GM12878 (cell line): ENCODE data around the gene CLASRP. TPM values are rescaled to one million over a fixed set of nuclear protein-coding genes. Genes with fewer than 3 reads are reported as not detected.

Source experiments
- CHD2 ChIP-seq: IDR thresholded peaks from 2 replicates; pipeline ENCODE4 v1.6.1; 2011; ENCODE audit warnings: low read depth, low read length, improper control_type of control experiment, borderline replicate concordance
- GABPA ChIP-seq: IDR thresholded peaks from 2 replicates; pipeline ENCODE4 v1.6.1; 2014; ENCODE audit warnings: antibody characterized with exemption, low read depth, mild to moderate bottlenecking, inconsistent platforms
- MXI1 ChIP-seq: fragments of 150-350 bp; IDR thresholded peaks from 2 replicates; pipeline ENCODE4 v1.6.1; 2011; ENCODE audit warnings: low read depth, mild to moderate bottlenecking, inconsistent platforms, low read length, improper control_type of control experiment
- POLR2A ChIP-seq: IDR thresholded peaks from 2 replicates; pipeline ENCODE4 v1.6.1; 2011; ENCODE audit warnings: low read depth, mild to moderate bottlenecking, low read length
- POU2F2 ChIP-seq: IDR thresholded peaks from 3 replicates; pipeline ENCODE4 v1.6.1; 2011; ENCODE audit warnings: low read depth, mild to moderate bottlenecking, low read length, borderline replicate concordance
- RB1 ChIP-seq: fragments of 450-650 bp; formaldehyde crosslinking; IDR thresholded peaks from 2 replicates; pipeline ENCODE4 v1.6.1; 2017; ENCODE audit warnings: mild to moderate bottlenecking, borderline replicate concordance
- SMAD1 ChIP-seq: fragments of 450-650 bp; IDR thresholded peaks from 2 replicates; pipeline ENCODE4 v1.6.1; 2018; ENCODE audit warnings: mild to moderate bottlenecking, low read depth; ENCODE audit not compliant: partially characterized antibody
- SMAD5 ChIP-seq: IDR thresholded peaks from 2 replicates; pipeline ENCODE4 v1.6.1; 2016; ENCODE audit warnings: antibody characterized with exemption, low read depth
- SPI1 ChIP-seq: IDR thresholded peaks from 2 replicates; pipeline ENCODE4 v1.6.1; 2011; ENCODE audit warnings: low read depth, mild to moderate bottlenecking, low read length, moderate library complexity, borderline replicate concordance; ENCODE audit not compliant: insufficient read depth
- SUPT20H ChIP-seq: IDR thresholded peaks from 2 replicates; pipeline ENCODE4 v1.6.1; 2011; ENCODE audit warnings: low read depth, mild to moderate bottlenecking, low read length, moderate library complexity, borderline replicate concordance; ENCODE audit not compliant: control insufficient read depth
- YY1 ChIP-seq: IDR thresholded peaks from 2 replicates; pipeline ENCODE4 v1.6.1; 2011; ENCODE audit warnings: low read depth, mild to moderate bottlenecking, low read length
- polyA plus RNA-seq, 11 experiments: library from polyadenylated mRNA; depleted of rRNA in 4 of 11; unstranded in 6 of 11; stranded (reverse) in 5 of 11; fragments of >200 nt; fragmentation: Nextera tagmentation in 4 of 11; fragmentation: Illumina TruSeq in 1 of 11; extraction: Ambion mirVana in 4 of 11; extraction: Trizol in 1 of 11; gene quantifications; 1 replicate in 1 of 11; 2 replicates in 10 of 11; pipeline versions ENCODE4 v1.2.1 to v1.2.3, GENCODE V29; 2011 to 2016; ENCODE audit warnings: inconsistent platforms in 2 of 11, missing spikeins in 2 of 11, low read depth in 1 of 11
- total RNA-seq, 4 experiments: library from RNA; depleted of rRNA in 3 of 4; stranded (reverse); fragments of >200 nt in 3 of 4; fragmentation: Illumina TruSeq in 1 of 4; extraction: Trizol in 1 of 4; gene quantifications; 2 replicates each; pipeline versions ENCODE4 v1.2.1 to v1.2.3, GENCODE V29; 2013 to 2021
- TF ChIP-seq, protein P1 (sequence below): fragments of 150-350 bp; IDR thresholded peaks from 2 replicates; pipeline ENCODE4 v1.6.1; 2016; ENCODE audit warnings: low read depth, low read length
- TF ChIP-seq, protein P2 (sequence below): fragments of 450-650 bp; IDR thresholded peaks from 2 replicates; pipeline ENCODE4 v1.6.1; 2017; ENCODE audit warnings: borderline replicate concordance
- TF ChIP-seq, protein P3 (sequence below): fragments of 450-650 bp; conservative IDR thresholded peaks from 2 replicates; pipeline ENCODE4 v1.6.1; 2017; ENCODE audit warnings: mild to moderate bottlenecking, moderate library complexity
- TF ChIP-seq, protein P4 (sequence below): IDR thresholded peaks from 2 replicates; pipeline ENCODE4 v1.6.1; 2011; ENCODE audit warnings: low read depth, mild to moderate bottlenecking, low read length, moderate library complexity, borderline replicate concordance; ENCODE audit errors: extremely low read depth
- TF ChIP-seq, protein P5 (sequence below): IDR thresholded peaks from 2 replicates; pipeline ENCODE4 v1.6.1; 2012; ENCODE audit warnings: low read depth, low read length, improper control_type of control experiment
- TF ChIP-seq, protein P6 (sequence below): IDR thresholded peaks from 2 replicates; pipeline ENCODE4 v1.6.1; 2011; ENCODE audit warnings: low read depth, low read length, improper control_type of control experiment, borderline replicate concordance
- TF ChIP-seq, protein P7 (sequence below): IDR thresholded peaks from 2 replicates; pipeline ENCODE4 v1.6.1; 2011; ENCODE audit warnings: mild to moderate bottlenecking, low read depth, low read length, moderate library complexity; ENCODE audit not compliant: insufficient replicate concordance

CLASRP gene
- total and polyA plus RNA-seq, 10 of the 15 experiments (the other 5 are each of a cell fraction or from before 2014, with no cell fraction given) = 0.68 to 75.8 (median 30.2) TPM

DNA sequence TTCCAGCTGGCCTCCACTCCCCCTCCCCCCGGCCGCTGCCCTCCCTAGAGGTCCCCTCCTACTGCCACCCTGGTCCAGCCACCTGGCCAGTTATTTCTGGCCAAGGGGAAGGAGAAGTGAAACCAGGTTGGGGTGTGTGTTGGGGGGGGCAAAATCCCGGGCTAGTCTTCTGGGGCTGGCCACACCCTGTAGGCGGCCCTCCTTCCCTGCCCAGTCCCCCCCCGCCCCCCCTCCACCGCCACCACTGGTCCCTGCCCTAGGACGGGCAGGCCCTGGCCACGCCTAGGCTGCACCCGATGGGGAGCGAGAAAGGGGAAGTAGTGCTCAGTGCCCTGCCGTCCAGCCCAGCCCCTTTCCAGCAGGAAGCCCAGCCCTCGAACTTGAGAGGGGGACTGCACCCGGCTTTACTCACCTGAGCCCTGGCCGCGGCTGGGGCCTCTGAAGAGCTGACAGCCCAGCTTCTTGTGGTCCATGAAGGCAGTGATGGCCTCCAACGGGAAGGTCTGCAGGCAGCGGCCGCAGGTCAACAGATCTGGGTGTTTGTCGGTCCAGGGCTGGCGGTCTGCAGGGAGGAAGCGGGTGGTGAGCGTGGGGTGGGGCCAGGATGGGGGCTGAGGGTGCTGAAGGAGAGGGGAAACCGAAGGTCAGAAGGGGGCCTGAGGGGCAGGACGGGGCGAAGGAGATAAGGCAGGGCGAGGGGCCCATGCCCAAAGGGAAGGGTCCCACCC is 36.6 kb downstream of the CLASRP start (continued):
- TF ChIP-seq, protein P1, sequence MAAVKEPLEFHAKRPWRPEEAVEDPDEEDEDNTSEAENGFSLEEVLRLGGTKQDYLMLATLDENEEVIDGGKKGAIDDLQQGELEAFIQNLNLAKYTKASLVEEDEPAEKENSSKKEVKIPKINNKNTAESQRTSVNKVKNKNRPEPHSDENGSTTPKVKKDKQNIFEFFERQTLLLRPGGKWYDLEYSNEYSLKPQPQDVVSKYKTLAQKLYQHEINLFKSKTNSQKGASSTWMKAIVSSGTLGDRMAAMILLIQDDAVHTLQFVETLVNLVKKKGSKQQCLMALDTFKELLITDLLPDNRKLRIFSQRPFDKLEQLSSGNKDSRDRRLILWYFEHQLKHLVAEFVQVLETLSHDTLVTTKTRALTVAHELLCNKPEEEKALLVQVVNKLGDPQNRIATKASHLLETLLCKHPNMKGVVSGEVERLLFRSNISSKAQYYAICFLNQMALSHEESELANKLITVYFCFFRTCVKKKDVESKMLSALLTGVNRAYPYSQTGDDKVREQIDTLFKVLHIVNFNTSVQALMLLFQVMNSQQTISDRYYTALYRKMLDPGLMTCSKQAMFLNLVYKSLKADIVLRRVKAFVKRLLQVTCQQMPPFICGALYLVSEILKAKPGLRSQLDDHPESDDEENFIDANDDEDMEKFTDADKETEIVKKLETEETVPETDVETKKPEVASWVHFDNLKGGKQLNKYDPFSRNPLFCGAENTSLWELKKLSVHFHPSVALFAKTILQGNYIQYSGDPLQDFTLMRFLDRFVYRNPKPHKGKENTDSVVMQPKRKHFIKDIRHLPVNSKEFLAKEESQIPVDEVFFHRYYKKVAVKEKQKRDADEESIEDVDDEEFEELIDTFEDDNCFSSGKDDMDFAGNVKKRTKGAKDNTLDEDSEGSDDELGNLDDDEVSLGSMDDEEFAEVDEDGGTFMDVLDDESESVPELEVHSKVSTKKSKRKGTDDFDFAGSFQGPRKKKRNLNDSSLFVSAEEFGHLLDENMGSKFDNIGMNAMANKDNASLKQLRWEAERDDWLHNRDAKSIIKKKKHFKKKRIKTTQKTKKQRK = no peak
- peak; percentile 31; the same call in 1 of the 2 replicates for TF ChIP-seq SMAD5
- peak; percentile 61 for TF ChIP-seq MXI1
- peak; percentile 44; the same call in 1 of the 2 replicates for TF ChIP-seq YY1
- TF ChIP-seq SPI1 = peak; percentile 96
- TF ChIP-seq SUPT20H = no peak
- TF ChIP-seq POU2F2 = 0 out of 3 replicates have a peak, but pooled peaks have one; percentile 24
- TF ChIP-seq GABPA = no peak
- peak; percentile 65 for TF ChIP-seq POLR2A
- TF ChIP-seq, protein P2, sequence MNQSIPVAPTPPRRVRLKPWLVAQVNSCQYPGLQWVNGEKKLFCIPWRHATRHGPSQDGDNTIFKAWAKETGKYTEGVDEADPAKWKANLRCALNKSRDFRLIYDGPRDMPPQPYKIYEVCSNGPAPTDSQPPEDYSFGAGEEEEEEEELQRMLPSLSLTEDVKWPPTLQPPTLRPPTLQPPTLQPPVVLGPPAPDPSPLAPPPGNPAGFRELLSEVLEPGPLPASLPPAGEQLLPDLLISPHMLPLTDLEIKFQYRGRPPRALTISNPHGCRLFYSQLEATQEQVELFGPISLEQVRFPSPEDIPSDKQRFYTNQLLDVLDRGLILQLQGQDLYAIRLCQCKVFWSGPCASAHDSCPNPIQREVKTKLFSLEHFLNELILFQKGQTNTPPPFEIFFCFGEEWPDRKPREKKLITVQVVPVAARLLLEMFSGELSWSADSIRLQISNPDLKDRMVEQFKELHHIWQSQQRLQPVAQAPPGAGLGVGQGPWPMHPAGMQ = no peak
- TF ChIP-seq, protein P3, sequence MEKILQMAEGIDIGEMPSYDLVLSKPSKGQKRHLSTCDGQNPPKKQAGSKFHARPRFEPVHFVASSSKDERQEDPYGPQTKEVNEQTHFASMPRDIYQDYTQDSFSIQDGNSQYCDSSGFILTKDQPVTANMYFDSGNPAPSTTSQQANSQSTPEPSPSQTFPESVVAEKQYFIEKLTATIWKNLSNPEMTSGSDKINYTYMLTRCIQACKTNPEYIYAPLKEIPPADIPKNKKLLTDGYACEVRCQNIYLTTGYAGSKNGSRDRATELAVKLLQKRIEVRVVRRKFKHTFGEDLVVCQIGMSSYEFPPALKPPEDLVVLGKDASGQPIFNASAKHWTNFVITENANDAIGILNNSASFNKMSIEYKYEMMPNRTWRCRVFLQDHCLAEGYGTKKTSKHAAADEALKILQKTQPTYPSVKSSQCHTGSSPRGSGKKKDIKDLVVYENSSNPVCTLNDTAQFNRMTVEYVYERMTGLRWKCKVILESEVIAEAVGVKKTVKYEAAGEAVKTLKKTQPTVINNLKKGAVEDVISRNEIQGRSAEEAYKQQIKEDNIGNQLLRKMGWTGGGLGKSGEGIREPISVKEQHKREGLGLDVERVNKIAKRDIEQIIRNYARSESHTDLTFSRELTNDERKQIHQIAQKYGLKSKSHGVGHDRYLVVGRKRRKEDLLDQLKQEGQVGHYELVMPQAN = no peak; the same call in none of the 2 replicates
- TF ChIP-seq, protein P4, sequence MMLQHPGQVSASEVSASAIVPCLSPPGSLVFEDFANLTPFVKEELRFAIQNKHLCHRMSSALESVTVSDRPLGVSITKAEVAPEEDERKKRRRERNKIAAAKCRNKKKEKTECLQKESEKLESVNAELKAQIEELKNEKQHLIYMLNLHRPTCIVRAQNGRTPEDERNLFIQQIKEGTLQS = no peak
- no peak for TF ChIP-seq SMAD1
- TF ChIP-seq CHD2 = peak; percentile 85
- TF ChIP-seq, protein P5, sequence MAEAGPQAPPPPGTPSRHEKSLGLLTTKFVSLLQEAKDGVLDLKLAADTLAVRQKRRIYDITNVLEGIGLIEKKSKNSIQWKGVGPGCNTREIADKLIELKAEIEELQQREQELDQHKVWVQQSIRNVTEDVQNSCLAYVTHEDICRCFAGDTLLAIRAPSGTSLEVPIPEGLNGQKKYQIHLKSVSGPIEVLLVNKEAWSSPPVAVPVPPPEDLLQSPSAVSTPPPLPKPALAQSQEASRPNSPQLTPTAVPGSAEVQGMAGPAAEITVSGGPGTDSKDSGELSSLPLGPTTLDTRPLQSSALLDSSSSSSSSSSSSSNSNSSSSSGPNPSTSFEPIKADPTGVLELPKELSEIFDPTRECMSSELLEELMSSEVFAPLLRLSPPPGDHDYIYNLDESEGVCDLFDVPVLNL = no peak
- TF ChIP-seq, protein P6, sequence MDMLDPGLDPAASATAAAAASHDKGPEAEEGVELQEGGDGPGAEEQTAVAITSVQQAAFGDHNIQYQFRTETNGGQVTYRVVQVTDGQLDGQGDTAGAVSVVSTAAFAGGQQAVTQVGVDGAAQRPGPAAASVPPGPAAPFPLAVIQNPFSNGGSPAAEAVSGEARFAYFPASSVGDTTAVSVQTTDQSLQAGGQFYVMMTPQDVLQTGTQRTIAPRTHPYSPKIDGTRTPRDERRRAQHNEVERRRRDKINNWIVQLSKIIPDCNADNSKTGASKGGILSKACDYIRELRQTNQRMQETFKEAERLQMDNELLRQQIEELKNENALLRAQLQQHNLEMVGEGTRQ = no peak
- TF ChIP-seq RB1 = no peak
- TF ChIP-seq, protein P7, sequence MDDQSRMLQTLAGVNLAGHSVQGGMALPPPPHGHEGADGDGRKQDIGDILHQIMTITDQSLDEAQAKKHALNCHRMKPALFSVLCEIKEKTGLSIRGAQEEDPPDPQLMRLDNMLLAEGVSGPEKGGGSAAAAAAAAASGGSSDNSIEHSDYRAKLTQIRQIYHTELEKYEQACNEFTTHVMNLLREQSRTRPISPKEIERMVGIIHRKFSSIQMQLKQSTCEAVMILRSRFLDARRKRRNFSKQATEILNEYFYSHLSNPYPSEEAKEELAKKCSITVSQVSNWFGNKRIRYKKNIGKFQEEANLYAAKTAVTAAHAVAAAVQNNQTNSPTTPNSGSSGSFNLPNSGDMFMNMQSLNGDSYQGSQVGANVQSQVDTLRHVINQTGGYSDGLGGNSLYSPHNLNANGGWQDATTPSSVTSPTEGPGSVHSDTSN = no peak
